Osteocyte (in vitro differentiated cells): ENCODE measurements around the gene IL1R2. TPM values are rescaled to one million over a fixed set of nuclear protein-coding genes. Genes with fewer than 3 reads are reported as not detected.

Experiments used
- DNase-seq: peaks from one replicate; pipeline ENCODE4 v3.0.0; 2021; ENCODE audit warnings: mixed read lengths; ENCODE audit not compliant: unreplicated experiment; ENCODE audit errors: extremely low spot score
- H3K27ac Mint-ChIP-seq: one replicate; pipeline ENCODE4 v1.8.0; 2021; ENCODE audit warnings: mild to moderate bottlenecking, mixed read lengths; ENCODE audit not compliant: unreplicated experiment
- H3K27me3 Mint-ChIP-seq: one replicate; pipeline ENCODE4 v1.8.0; 2021; ENCODE audit warnings: mixed read lengths; ENCODE audit not compliant: unreplicated experiment
- H3K36me3 Mint-ChIP-seq: one replicate; pipeline ENCODE4 v1.8.0; 2021; ENCODE audit warnings: mixed read lengths; ENCODE audit not compliant: unreplicated experiment
- H3K4me1 Mint-ChIP-seq: one replicate; pipeline ENCODE4 v1.8.0; 2021; ENCODE audit warnings: mixed read lengths; ENCODE audit not compliant: unreplicated experiment
- H3K4me3 Mint-ChIP-seq: one replicate; pipeline ENCODE4 v1.8.0; 2021; ENCODE audit warnings: mild to moderate bottlenecking, moderate library complexity, mixed read lengths; ENCODE audit not compliant: unreplicated experiment
- H3K9me3 Mint-ChIP-seq: one replicate; pipeline ENCODE4 v1.8.0; 2021; ENCODE audit warnings: mixed read lengths; ENCODE audit not compliant: unreplicated experiment
- CTCF ChIP-seq: fragments of 200-600 bp; sonication (generic); IDR thresholded peaks from 2 replicates; pipeline ENCODE4 v1.5.0; 2021; ENCODE audit warnings: antibody characterized with exemption, mild to moderate bottlenecking, moderate library complexity
- total RNA-seq: library from RNA; stranded (reverse); gene quantifications from 2 replicates; pipeline ENCODE4 v1.2.1, GENCODE V29; 2021

The IL1R2 gene
- total RNA-seq, 1 donor from 2014 or later: not detected

DNA sequence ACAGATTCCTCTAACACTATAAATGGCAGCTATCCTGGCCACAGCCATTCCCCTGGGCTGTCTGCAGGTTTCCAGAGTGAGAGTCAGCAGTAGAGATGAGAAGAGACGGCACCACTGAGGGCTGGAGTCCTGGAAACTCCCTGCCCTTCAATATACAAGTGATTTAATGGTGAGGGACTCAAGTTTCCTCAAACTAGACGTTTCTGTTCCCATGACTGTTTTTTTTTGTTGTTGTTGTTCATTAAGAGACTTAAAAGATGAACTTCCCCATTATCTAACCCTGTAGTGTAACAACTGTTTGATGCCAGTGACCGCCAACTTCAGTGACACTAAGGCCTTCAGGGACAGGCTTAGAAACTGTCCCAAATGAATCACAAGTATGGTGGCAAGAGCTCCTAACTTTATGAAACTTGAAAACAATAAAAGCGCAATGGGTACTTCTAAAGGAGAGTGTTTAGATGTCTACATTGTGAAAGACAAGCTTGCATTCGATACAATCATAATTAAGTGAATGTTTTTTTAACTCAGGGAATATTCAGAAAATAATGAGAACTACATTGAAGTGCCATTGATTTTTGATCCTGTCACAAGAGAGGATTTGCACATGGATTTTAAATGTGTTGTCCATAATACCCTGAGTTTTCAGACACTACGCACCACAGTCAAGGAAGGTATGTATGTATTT is 34.0 kb downstream of the IL1R2 start:
- TF ChIP-seq CTCF: no peak
- no peaks in the 10 kb centered on the region for H3K36me3 Mint-ChIP-seq
- no peaks in the 10 kb centered on the region for H3K27me3 Mint-ChIP-seq
- DNase-seq: no peak
- H3K4me3 Mint-ChIP-seq: no peak overlapping the region
- peaks cover 71% of the 10 kb centered on the region for H3K4me1 Mint-ChIP-seq
- H3K9me3 Mint-ChIP-seq: no peaks in the 10 kb centered on the region
- peak overlapping the region; percentile 91 for H3K27ac Mint-ChIP-seq

- Mint-ChIP-seq H3K36me3 (no peaks in the 10 kb centered on the region), H3K4me3 (no peak overlapping the region), H3K27me3 (no peaks in the 10 kb centered on the region), H3K27ac (peak overlapping the region; percentile 91), H3K4me1 (peaks cover 64% of the 10 kb centered on the region), H3K9me3 (no peaks in the 10 kb centered on the region)
- DNase-seq: no peak
- TF ChIP-seq CTCF: no peak
These were observed 35.5 kb downstream of the IL1R2 start for GRCh38 chr2:102027036-102027980.

GRCh38 chr2:102028470-102028869 is 36.7 kb downstream of the IL1R2 start:
- Mint-ChIP-seq H3K9me3 (no peaks in the 10 kb centered on the region), H3K27me3 (no peaks in the 10 kb centered on the region), H3K36me3 (no peaks in the 10 kb centered on the region), H3K4me1 (peaks cover 72% of the 10 kb centered on the region), H3K27ac (peak overlapping the region; percentile 91), H3K4me3 (no peak overlapping the region)
- no peak for TF ChIP-seq CTCF
- DNase-seq: no peak

DNA sequence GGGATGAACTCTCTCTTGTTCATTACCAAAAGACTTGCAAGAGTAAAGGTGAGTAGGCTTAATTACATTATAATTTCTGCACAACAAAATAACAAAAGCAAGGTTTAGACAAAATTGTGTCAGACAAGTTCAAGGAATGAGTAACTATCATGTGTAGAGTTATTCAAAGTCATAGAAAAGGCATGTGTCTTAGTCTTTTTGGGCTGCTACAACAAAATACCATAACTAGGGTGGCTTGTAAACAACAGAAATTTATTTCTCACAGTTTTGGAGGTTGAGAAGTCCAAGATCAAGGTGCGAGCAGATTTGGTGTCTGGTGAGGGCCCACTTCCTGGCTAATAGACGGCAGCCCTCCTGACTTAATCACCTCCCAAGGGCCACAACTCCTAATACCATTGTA is 37.6 kb downstream of the IL1R2 start:
- DNase-seq: no peak
- Mint-ChIP-seq H3K4me3 (no peak overlapping the region), H3K9me3 (no peaks in the 10 kb centered on the region), H3K36me3 (no peaks in the 10 kb centered on the region), H3K4me1 (peaks cover 74% of the 10 kb centered on the region), H3K27me3 (no peaks in the 10 kb centered on the region), H3K27ac (peak overlapping the region; percentile 91)
- no peak for TF ChIP-seq CTCF

DNA sequence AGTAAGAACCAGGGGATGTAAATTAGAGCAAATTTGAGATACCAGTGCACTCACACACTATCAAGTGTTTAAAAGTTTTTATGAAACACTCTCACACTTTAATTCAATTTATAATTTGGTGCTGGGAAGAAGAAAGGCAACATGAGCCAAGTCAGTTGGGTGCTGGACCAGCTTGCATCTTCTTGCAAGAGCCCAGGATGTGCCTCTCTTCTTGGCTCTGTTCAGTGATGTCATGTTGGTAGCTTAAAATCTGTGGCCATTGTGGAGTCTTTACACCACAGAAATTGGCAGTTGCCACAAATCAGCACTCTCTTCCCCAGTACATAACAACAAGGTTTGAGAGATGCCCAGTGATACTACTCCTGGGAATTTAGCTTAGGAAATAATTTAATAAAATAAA is 38.2 kb downstream of the IL1R2 start:
- Mint-ChIP-seq H3K27ac (no peak overlapping the region), H3K9me3 (no peaks in the 10 kb centered on the region), H3K27me3 (no peaks in the 10 kb centered on the region), H3K4me1 (peaks cover 74% of the 10 kb centered on the region), H3K36me3 (no peaks in the 10 kb centered on the region), H3K4me3 (no peak overlapping the region)
- DNase-seq: no peak
- TF ChIP-seq CTCF: no peak
